GM19099 (cell line): ENCODE measurements around the gene MAEA.

Experiments used
- POLR2A ChIP-seq: IDR thresholded peaks from 3 replicates; pipeline ENCODE4 v1.6.1; 2011; ENCODE audit warnings: low read depth; ENCODE audit not compliant: insufficient read length; ENCODE audit errors: extremely low read depth

MAEA gene

DNA sequence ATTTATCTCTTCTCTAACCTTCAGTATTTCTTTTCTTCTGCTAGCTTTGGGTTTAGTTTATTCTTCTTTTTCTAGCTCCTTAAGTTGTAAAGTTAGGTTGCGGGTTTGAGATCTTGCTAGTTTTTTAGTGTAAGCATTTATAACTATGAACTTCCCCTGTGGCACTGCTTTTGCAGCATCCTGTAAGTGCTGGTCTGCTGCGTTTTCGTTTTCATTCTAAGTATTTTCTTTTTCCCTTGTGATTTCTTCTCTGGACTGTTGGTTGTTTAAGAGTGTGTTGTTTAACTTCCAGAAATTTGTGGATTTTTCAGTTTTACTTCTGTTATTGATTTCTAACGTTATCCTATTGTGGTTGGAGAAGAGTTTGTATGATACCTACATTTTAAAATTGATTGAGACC is 29.7 kb upstream of the MAEA start:
- no peak for TF ChIP-seq POLR2A

DNA sequence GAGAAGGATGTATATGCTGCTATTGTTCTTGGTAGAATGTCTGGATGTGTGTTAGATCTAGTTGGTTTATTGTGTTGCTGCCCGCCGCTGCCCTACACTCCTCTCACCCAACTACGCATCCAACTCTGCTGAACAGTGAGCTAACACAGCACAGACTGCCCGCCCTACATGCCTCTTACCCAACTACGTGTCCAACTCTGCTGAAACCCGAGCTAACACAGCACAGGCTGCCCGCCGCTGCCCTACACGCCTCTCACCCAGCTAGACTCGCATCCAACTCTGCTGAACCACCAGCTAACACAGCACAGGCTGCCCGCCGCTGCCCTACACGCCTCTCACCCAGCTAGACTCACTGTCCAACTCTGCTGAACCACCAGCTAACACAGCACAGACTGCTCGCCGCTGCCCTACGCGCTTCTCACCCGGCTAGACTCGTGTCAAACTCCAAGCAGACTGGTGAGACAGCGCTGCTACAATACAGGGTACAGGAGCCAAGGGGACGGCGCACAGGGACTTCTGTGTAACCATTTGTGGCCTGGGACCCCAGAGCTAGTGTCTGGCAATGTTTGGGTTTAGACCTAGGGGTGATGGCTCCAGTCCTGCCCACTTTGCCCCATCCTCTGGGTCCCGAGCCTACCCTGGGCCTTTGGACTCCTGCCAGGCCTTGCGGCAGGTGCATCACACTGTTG is 29.1 kb upstream of the MAEA start:
- no peak for TF ChIP-seq POLR2A

DNA sequence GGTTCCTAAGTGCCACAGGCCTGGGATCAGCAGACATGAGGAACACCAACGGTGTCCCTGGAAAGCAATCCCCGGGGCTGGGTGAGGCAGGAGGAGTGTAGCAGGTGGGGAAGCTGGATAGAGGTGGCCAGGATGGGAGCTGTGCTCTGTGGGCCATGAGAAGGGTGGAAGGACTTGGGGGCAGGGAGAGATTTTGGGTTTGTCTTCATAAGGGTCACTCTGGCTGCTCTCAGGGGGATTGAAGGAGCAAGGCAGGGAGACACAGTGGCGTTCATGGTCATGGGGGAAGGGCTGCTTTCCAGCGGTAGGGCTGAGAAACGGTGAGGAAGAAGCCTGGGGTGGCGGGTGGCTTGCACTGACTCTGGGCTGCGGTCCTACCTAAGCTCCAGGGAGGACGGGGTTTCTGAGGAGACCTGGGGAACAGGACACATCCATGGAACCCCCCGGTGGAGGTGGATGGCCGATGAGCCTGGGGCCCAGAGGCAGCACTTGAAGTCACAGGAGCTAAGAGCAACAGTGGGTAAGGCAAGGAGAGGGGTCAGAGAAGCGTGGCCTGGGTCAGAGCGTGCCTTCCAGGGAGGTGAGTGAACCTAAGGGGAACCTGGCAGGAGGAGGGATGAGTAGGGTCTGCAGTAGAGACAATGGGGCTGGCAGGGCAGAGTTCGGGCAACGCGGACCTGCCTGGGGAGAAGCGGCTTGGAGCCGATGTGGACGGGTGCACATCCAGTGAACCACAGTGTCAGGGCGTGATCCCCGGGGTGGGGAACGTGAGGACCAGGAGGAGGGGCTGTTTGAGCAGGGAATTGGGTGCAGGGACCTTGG is 28.4 kb upstream of the MAEA start:
- TF ChIP-seq POLR2A = no peak

DNA sequence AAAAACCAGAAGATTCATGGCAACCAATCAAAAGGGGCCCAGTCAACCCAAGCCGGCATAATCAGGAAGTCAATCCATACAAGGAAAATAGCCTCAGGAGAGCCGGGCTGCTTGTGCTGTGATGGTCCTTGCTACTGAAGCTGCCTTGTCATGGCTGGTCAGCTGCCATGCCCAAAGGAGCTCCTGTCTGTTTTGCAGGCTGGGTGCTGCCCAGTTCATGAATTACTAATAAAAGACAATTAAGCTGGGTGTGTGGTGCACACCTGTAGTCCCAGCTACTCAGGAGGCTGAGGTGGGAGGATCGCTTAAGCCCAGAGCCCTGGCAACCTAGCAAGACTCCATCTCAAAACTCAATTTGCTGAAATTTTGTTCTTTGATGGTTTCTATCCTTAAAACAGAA is 24.7 kb upstream of the MAEA start:
- no peak for TF ChIP-seq POLR2A

DNA sequence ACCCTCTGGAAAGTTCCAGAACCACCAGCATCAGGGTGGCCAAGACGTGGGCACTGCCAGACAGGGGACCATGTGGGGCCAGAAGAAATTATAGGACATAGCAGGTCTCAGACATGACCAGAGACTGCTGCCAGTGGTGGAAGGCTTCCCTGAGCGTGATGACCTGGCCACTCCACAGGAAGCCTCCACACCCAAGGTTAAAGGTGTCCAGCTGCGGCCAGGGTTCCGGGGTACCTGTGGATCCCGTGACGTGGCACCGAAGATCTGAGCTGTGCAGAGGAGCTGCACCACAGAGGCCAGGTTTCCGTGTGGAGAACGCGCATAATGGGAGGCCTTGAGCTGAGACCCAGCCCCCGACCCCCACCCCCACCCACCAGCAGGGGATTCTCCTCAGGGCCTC is 24.3 kb upstream of the MAEA start:
- TF ChIP-seq POLR2A = no peak

DNA sequence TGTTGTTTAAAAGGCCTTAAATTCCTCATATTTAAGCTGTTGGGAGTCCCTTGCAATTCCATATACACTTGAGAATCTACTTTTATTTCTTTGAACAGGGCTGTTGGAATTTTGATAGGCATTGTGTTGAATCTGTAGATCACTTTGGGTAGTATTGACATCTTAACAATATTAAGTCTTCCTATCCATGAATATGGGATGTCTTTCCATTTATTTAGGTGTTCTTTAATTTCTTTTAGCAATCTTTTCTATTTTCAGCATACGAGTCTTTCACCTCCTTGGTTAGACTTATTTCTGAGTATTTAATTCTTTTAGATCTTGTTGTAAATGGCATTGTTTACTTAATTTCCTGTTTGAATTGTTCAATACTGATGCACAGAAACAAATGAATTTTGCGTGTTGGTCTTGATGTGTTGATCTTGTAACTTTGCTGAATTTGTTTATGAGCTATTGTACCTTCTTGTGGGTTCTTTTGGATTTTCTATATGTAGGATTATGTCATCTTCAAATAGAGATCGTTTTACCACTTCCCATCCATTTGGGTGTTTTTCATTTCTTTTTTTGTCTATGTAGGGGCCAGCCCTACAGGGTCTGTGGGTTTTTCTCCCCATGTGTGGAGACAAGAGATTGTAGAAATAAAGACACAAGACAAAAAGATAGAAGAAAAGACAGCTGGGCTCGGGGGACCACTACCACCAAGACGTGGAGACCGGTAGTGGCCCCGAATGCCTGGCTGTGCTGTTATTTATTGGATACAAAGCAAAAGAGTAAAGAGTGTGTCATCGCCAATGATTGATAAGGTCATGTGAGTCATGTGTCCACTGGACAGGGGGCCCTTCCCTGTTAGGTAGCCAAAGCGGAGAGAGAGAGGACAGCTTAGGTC is 22.6 kb upstream of the MAEA start:
- no peak for TF ChIP-seq POLR2A

DNA sequence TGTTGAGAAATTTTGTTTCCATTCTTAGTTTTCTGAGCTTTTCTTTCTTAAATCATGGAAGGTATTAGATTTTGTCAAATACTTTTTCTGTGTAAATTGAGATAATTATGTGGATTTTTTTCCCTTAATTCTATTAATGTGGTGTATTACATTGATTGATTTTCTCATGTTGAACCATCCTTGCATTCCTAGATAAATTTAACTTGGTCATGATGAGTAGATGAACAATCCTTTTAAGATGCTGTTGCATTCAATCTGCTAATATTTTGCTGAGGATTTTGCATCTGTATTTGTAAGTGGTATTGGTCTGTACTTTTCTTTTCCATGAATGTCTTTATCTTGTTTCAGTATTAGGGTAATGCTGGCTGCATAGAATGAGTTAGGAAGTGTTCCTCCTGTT is 20.5 kb upstream of the MAEA start:
- no peak for TF ChIP-seq POLR2A

DNA sequence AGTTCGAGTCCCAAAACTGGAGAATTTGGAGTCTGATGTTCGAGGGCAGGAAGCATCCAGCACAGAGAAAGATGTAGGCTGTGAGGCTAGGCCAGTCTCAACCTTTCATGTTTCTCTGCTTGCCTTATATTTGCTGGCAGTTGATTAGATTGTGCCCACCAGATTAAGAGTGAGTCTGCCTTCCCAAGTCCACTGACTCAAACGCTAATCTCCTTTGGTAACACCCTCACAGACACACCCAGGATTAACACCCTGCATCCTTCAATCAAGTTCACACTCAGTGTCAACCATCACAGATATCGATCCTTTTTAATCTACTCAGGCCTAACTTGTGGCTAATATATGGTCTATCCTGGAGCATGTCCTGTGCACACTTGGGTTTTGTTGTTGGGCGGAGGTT is 18.0 kb upstream of the MAEA start:
- no peak for TF ChIP-seq POLR2A

DNA sequence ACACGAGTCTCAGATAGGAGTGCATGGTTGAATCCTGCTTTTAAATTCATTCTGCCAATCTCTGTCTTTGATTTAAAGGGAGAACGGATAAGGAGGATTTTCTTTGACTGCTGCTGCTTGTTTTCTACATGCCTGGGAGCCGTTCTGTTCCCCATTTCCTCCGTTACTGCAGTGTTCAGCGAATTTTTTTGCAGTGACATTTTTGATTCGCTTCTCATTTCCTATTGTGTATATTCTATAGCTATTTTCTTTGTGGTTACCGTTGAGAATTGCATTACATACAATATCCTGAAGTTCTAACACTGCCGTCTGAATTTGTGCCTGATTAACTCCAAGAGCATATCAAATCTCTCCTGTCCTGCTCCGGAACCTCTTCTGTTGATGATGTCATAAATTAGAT is 14.8 kb upstream of the MAEA start:
- TF ChIP-seq POLR2A = no peak

DNA sequence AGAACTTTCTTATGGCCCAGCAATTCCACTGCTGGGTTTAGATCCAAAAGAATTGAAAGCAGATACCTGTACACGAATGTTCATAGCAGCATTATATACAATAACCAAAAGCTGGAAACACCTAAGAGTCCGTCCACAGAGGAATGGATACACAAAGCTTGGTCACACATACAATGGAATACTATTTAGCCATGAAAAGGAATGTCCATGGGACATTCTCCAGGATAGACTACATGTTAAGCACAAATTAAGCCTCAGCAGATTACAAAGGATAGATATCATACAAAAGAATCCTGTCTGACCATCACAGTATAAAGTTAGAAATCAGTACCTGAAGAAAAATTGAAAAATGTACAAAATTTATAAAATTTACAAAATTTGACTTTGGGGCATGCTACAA is 12.7 kb upstream of the MAEA start:
- TF ChIP-seq POLR2A = no peak

DNA sequence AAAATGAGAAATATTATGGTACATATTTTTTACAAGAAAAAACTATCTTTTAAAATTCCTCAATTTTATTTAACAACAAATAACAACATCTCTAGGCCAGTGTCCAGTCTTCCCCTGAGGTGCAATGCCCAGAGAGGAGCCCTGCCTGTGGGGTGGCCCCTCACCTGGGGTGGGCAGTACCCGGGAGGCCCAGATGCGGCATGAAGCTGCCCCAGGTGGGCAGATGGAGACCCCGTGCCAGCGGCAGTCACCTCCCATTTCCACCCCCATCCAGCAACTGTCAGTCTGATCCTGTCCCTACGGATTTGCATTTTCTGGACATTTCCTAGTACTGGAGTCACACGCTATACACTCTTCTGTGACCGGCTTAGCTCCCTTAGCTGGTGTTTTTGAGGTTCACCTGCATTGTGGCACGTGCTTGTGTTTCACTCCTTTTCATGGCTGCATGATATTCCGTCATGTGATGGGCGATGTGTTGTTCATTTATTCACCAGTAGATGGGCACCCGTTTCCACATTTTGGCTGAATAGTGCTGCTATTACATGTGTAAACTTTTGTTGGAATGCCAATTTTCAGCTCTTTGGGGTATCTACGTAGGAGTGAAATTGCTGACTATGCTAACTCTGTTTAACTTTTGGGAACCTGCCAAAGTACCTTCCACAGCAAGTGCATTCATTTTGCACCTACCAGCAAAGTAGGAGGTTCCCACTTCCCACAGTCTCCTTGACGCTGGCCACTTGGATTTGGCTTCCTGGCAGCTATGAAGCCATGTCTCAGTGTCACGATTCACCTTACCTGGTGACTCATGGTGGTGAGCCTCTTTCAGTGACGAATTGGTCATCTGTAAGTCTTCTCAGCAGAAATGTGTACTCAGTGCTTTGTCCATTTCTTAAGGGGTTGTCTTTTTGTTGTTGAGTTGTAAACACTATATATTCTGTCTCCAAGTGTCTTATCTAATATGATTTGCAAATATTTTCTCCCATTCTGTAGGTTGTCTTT is 11.7 kb upstream of the MAEA start:
- no peak for TF ChIP-seq POLR2A

DNA sequence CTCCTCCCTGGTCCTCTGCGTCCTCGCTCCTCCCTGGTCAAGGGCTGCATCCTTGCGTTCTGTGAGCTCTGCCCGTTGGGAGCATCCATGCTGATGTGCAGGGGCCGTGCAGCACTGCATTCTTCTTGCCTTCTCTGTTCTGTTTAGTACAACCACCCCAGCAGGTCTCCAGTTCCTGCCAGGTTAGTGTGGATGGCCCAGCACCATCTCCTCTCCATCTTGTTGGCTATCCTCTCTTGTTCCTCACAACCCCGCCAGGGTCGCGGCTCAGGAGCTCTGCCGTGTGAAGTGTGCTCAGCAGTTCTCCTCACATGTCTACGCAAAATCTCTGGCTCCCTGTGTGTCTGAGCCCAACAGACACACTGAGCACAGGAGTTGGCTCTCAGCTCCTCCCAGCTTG is 10.4 kb upstream of the MAEA start:
- no peak for TF ChIP-seq POLR2A

DNA sequence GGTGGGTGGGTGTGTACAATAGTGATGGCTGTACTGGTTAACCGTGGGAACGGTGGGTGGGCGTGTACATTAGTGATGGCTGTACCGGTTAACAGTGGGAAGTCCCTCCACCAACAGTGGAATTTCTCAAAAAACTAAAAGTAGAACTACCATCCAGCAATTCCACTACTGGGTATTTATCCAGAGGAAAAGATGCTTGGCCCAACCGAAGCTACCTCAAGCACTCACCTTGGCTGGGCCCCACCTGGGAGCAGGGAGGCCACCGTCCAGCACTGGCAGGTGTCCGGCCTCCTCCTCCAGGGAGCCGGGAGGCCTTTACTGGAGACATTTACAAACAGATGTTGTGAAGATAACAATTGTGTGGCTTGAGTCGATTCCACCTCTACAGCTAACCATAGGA is 6.0 kb upstream of the MAEA start:
- no peak for TF ChIP-seq POLR2A

DNA sequence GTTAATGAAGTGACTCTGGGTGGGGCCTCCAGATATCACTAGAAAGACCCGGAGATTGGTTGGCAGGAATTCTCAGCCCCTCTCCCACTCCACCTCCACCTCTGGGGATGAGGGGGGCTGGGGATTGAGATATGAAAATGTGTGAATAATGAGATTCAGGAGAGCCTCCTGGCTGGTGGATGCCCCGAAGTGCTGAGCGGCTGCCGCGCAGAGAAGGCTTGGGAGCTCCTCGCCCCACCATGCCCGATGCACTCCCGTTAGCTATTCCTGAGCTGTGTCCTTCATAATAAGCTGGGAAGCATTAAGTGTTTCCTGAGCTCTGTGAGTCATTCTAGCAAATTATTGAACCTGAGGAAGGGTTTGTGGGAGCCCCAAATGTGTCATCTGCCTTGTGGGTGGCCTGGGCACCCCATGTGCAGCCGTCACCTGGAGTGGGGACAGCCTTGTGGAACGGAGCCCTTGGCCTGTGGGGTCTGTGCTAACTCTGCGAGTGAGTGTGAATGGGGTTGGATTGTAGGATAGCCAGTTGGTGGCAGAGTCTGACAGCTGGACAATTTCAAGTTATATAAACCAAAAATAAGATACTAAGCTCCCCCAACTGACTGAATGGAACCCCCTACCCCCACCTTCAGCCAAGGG is 4.4 kb upstream of the MAEA start:
- TF ChIP-seq POLR2A = no peak
